ENCODE results near the gene HIRA.

GRCh38 chr22:19382240-19382639, 49.3 kb downstream of the HIRA start:
- TF ChIP-seq CTCF (conservative IDR thresholded peaks at IDR 0.05; ENCODE audit: low read depth, low read length), result no peak
- no peak for TF ChIP-seq EZH2 (IDR thresholded peaks at IDR 0.05; ENCODE audit: borderline replicate concordance, low read depth, low read length, poor library complexity, severe bottlenecking)
